Right atrium auricular region (tissue), 2 donors: ENCODE data around the gene EPC1. TPM values are rescaled to one million over a fixed set of nuclear protein-coding genes. Genes with fewer than 3 reads are reported as not detected.

ENCODE experiments used
- DNase-seq: peaks from one replicate; pipeline ENCODE4 v3.0.0-alpha.2; 2019; ENCODE audit warnings: low spot score
- H3K27ac ChIP-seq, 2 donors: fragments of 200-600 bp; sonication (generic); 1 replicate in 1 of 2; 2 replicates in 1 of 2; pipeline ENCODE4 v1.5.1; 2016 to 2019
- H3K27me3 ChIP-seq, 2 donors: fragments of 200-600 bp; sonication (generic); one replicate each; pipeline versions ENCODE4 v1.5.1 to v1.6.0; 2017 to 2019
- H3K36me3 ChIP-seq: fragments of 200-600 bp; sonication (generic); one replicate; pipeline ENCODE4 v1.5.1; 2016
- H3K4me1 ChIP-seq, 2 donors: fragments of 200-600 bp; sonication (generic); one replicate each; pipeline versions ENCODE4 v1.5.1 to v1.6.0; 2017 to 2019
- H3K4me3 ChIP-seq, 2 donors: fragments of 200-600 bp; sonication (generic); 1 replicate in 1 of 2; 2 replicates in 1 of 2; pipeline ENCODE4 v1.5.1; 2017 to 2019; ENCODE audit warnings: mild to moderate bottlenecking in 1 of 2, moderate library complexity in 1 of 2
- H3K9me3 ChIP-seq, 2 donors: fragments of 200-600 bp; sonication (generic); one replicate each; pipeline ENCODE4 v1.5.1; 2019
- CTCF ChIP-seq, 2 donors: fragments of 200-600 bp; sonication (generic); IDR thresholded peaks; one replicate each; pipeline ENCODE4 v1.5.1; 2019; ENCODE audit warnings: antibody characterized with exemption in 2 of 2
- total RNA-seq, 2 donors: library from RNA; depleted of rRNA; stranded (reverse); fragments of >200 nt; gene quantifications; one replicate each; pipeline ENCODE4 v1.1.0, GENCODE V29; 2016

EPC1 gene
- total RNA-seq, 2 donors from 2014 or later: 19.5 to 20.1 TPM

DNA sequence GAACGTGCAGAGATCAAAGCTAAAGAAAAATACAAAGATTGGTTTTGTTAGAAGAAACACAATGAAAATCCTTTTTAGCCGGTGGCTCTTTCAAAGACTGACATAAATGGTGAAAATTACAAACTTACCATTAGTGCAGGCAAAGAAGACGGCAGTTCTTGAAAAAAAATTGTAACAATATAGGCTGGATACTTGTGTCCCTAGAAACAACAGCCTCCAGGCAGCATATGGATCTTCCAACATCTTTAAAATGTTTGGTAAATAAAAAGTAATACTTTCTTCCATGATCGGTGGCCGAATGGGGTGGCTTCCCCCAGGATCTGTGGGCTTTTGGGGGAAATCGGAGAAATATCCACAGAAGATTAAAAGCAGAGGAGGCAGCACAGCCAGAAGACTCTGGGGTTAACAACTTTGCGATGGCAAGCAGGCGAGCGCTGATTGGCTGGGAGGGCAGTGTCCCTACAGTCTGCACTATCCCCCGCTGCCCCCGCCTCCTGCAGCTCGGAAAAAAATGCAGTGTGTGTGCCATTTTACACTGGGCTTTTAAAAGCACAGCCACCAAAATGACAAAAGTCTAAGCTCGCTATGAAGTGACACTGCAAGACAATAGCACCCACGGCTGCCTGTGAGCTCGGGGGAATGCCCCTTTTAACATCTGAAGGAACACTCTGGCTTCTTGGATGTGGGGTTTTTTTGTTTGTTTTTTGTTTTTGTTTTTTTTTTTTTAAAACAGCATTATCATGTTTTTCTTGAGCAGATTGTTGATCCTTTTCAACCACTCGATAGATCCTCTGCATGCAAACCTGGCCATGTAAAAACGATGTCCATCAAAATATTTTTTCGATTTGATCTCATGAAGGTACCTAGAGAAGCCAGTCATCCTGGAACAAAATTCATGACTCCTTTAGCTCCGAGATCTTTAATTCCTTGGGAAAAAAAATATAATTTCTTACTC is 31.7 kb upstream of the EPC1 start:
- TF ChIP-seq CTCF (IDR thresholded peaks at IDR 0.05): no peak
- Histone ChIP-seq H3K9me3 (no peaks in the 10 kb centered on the region), H3K4me1 (peaks cover 0 to 23% of the 10 kb centered on the region in 2 donors), H3K36me3 (no peaks in the 10 kb centered on the region), H3K27ac (peak overlapping the region; percentile 87 to 89), H3K4me3 (peak overlapping the region; percentile 63 to 77), H3K27me3 (no peaks in the 10 kb centered on the region)
- DNase-seq: peak; percentile 97

- no peaks in the 10 kb centered on the region for H3K9me3 ChIP-seq
- peak overlapping the region; percentile 63 to 77 for H3K4me3 ChIP-seq
- no peaks in the 10 kb centered on the region for H3K36me3 ChIP-seq
- H3K4me1 ChIP-seq: peaks cover 0 to 23% of the 10 kb centered on the region in 2 donors
- DNase-seq: no peak
- H3K27me3 ChIP-seq: no peaks in the 10 kb centered on the region
- peak in 1 of 2 donors; percentile 57 for TF ChIP-seq CTCF (IDR thresholded peaks at IDR 0.05)
- H3K27ac ChIP-seq: peak overlapping the region; percentile 87 to 89
These were observed 30.7 kb upstream of the EPC1 start for GRCh38 chr10:32377458-32378259.

DNA sequence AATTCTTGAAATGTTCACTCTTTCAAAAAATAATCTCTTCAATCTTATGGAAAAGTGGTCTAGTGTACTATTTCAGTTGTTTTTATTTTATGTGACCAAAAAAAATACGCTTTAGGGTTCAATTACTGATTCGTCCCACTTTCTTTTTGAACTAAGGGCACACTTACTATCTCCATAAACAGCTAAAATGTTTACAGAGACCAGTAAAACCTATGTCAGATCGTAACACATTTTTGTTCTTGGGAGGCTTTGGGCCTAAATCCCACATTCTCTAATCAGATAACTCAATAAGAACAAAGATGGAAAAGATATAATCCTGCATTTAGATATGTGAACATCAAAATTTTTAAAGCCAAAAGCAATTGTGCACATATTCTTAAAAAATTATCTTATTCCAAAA is 29.8 kb upstream of the EPC1 start:
- no peaks in the 10 kb centered on the region for H3K27me3 ChIP-seq
- peaks cover 0 to 32% of the 10 kb centered on the region in 2 donors for H3K4me1 ChIP-seq
- peak overlapping the region; percentile 87 to 89 for H3K27ac ChIP-seq
- H3K36me3 ChIP-seq: no peaks in the 10 kb centered on the region
- DNase-seq: no peak
- no peaks in the 10 kb centered on the region for H3K9me3 ChIP-seq
- no peak for TF ChIP-seq CTCF (IDR thresholded peaks at IDR 0.05)
- peak overlapping the region; percentile 63 to 77 for H3K4me3 ChIP-seq

GRCh38 chr10:32376097-32376496 is 29.1 kb upstream of the EPC1 start:
- TF ChIP-seq CTCF (IDR thresholded peaks at IDR 0.05): no peak
- H3K4me1 ChIP-seq: peaks cover 0 to 37% of the 10 kb centered on the region in 2 donors
- peak overlapping the region; percentile 63 to 77 for H3K4me3 ChIP-seq
- no peaks in the 10 kb centered on the region for H3K36me3 ChIP-seq
- DNase-seq: no peak
- no peaks in the 10 kb centered on the region for H3K27me3 ChIP-seq
- H3K27ac ChIP-seq: peak overlapping the region in 1 of 2 donors; percentile 89
- no peaks in the 10 kb centered on the region for H3K9me3 ChIP-seq

DNA sequence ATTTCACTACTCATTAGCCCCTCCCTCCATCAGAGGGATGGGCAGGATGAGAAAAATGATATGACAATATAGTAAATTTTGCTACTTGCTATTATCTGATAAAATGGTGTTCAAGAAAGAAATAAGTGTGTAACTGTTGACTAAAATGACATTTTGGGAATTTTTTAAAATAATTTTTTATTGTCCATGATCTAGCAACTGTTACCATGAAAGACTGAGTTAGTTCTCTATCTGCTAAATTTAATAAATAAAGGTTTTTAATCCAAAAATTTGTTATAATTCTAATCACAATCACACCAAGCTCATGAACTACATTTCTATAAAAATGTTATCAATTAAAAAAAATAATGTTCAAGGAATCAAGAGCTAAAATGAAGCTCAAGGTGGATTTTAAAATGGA is 28.7 kb upstream of the EPC1 start:
- H3K4me1 ChIP-seq: peaks cover 0 to 42% of the 10 kb centered on the region in 2 donors
- H3K9me3 ChIP-seq: no peaks in the 10 kb centered on the region
- DNase-seq: no peak
- H3K27me3 ChIP-seq: no peaks in the 10 kb centered on the region
- no peaks in the 10 kb centered on the region for H3K36me3 ChIP-seq
- TF ChIP-seq CTCF (IDR thresholded peaks at IDR 0.05): no peak
- H3K27ac ChIP-seq: peak overlapping the region in 1 of 2 donors; percentile 89
- H3K4me3 ChIP-seq: no peak overlapping the region
